AG09319 (cell line): ENCODE measurements around the gene PCSK5.
A peak's percentile ranks its signal among the peaks of the same experiment; 100 is the strongest.

Experiments used
- DNase-seq: peaks from one replicate; pipeline ENCODE4 v3.0.0-alpha.2; 2010; ENCODE audit warnings: low read depth; ENCODE audit errors: extremely low read depth
- TF ChIP-seq, protein P1 (sequence below): IDR thresholded peaks from 2 replicates; pipeline ENCODE4 v1.5.1; 2011; ENCODE audit warnings: low read depth, mild to moderate bottlenecking, inconsistent platforms, low read length, moderate library complexity

PCSK5 gene

DNA sequence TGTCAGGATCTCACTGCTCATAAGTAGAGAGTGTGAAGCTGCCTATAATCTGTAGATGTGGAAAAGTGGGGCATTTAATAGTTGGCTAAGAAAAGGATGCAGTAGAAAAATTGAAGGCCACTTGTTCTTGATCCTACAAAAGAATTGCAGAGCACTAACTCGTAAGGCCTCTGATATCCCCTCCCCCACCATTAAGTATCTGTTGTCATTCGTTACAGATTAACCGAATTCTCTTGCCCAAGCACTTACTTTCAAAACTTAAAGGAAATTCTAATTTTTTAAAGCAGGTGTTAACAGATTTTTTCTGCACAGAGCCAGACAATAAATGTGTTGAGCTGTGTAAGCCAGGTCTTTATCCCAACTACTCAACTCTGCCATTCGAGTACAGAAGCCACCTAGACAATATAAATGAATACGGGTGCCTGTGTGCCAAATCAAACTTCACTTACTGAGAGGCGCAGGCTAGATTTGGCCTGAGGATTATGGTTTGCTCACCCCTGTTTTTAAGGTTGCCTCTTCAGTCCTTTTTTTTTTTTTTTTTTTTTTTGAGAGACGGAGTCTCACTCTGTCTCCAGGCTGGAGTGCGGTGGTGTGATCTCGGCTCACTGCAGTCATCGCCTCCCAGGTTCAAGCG lies 268.9 kb downstream of the PCSK5 start:
- TF ChIP-seq, protein P1, sequence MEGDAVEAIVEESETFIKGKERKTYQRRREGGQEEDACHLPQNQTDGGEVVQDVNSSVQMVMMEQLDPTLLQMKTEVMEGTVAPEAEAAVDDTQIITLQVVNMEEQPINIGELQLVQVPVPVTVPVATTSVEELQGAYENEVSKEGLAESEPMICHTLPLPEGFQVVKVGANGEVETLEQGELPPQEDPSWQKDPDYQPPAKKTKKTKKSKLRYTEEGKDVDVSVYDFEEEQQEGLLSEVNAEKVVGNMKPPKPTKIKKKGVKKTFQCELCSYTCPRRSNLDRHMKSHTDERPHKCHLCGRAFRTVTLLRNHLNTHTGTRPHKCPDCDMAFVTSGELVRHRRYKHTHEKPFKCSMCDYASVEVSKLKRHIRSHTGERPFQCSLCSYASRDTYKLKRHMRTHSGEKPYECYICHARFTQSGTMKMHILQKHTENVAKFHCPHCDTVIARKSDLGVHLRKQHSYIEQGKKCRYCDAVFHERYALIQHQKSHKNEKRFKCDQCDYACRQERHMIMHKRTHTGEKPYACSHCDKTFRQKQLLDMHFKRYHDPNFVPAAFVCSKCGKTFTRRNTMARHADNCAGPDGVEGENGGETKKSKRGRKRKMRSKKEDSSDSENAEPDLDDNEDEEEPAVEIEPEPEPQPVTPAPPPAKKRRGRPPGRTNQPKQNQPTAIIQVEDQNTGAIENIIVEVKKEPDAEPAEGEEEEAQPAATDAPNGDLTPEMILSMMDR, result no peak
- no peak for DNase-seq

DNA sequence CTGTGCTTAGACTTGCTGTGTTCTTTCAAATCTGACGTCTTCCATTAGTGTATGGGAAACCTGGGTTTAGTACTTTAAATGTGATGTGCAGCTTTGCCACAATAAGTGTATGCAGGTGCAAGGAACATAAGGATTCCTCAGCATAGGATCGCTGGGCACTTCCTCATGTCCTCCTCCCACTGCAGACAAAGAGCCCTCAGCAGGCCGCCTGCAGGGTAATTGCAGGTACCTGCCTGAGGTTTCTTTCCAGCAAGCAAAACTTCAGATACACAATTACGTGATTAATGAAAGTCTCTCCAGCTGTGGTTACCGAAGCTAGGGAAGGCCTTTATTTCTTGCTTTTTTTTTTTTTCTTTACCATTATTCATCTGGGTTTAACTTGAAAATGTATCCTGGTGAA lies 270.6 kb downstream of the PCSK5 start:
- TF ChIP-seq, protein P1, result no peak
- DNase-seq, result no peak

DNA sequence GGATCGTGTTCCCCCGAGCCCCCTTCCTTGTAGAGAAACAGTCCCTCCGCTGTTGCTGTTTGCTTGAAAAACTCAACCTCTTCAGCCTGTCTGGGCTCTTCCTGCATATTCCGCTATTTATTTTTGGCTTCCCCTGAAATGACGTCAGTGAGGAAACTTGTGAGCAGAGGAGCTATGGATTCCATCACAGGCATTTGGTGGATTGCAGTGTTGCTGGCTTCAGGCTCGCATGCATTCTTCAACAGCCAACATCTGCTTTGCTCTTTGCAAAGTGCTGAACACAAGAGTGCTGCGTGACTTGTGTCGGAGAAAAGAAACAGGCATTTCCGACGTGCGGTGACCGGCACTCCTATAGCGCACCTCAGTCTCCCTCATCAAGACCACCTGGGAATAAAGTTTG lies 271.1 kb downstream of the PCSK5 start:
- TF ChIP-seq, protein P1, result no peak
- DNase-seq, result peak; percentile 42

DNA sequence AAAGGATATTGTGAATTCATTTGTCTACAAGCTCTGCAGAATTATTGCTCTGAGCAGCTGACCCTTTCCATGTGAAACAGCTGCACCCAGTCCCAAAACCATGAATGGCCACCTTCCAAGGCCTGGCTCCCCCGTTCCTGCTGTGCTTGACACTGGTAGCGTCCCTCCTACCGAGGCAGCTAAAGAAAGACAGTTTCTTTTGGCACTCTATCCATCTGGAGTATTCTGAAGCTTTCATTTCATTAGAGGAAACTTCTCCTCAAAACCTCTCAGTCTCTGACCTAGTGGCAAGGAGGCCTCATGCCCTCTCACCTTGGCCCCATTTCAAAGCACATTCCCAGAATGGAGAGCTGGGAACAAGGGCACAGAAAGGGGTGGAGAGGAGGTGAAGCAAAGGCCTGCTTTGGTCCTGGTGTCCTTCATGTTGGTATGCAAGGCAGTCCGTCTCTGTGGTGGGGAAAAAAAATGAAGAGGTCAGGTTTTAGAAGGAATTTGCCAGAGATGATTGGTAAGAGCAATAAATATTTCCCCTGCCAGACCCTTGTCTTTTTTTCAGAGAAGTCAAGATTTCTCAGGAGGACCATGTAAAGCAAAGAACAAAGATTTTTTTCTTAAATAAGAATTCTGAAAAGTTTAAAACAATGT lies 271.7 kb downstream of the PCSK5 start:
- TF ChIP-seq, protein P1, result no peak
- DNase-seq, result no peak

DNA sequence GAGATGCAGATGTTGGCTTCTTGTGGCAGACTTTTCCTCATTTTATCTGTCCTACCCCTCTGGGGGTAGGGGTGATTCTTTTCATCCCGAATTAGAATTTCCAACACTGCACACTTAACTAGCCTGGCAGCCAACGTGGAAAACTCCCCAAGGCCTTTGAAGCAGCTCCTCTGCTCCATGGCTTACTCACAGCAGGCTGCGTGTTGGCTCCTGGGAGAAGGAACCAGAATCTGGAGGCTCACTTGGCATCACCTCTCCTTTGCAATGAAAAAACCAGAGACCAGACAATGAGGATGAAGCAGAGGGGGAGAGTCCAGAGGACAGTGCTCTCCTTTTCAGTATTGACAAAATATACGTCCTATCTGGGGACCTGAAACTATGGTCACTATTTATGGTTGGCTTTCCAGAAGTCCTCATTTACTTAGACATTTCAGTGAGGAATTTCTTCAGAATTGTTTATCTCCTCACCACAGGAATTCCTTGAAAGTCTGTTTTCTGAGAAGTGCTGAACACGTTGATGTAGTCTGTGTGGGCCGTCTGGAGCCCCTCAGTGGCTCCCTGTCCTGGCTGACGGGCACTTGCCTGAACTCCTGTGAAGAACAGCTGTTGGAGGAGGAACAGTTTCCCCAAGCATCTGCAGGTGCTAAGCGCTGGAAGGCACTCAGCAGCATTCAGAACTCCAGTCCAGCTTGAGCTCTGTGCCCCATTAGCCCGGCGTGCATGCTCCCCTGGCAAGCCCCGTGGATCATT lies 272.5 kb downstream of the PCSK5 start:
- no peak for DNase-seq
- TF ChIP-seq, protein P1, result no peak

DNA sequence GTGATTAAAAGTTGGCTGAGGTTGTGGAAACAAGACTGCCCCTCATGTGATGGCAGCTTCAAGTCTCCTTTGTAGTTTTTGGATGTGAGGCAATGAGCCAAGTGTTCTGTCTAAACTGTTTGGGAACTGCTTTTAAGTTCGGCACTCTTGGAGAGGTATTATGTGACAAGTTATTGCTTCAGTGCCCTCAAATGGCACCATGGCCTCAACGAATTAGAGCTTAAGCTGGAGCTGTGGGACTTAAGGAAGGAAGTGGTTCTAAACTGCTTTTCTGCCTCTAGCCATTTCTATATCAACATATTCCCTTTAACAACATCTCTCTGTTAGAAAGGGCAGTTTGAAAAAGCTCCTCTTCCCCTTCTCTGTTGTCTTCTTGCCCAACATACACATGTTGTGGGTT lies 276.1 kb downstream of the PCSK5 start:
- no peak for DNase-seq
- TF ChIP-seq, protein P1, result no peak

DNA sequence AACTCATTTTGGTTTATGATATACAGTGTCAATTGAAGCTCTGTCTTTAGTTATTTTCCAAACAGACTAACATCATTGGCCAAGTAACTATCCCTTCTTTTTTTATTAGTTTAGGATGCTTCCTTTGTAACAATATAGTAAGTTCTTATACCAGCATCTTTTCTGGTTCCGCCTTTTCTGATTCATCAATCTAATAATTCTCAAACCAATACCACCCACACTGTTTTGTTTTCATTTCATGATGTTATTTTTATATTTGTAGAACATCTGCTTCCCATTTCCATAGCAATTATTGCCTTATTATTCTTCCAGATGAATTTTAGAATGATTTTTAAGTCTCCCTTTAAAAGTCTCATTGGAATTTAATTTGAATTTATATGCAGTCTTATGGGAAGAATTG lies 285.7 kb downstream of the PCSK5 start:
- DNase-seq, result no peak
- TF ChIP-seq, protein P1, result no peak
